Measurements from ENCODE around the gene TRIM2. TPM values are rescaled to one million over a fixed set of nuclear protein-coding genes. Genes with fewer than 3 reads are reported as not detected.
A peak's percentile ranks its signal among the peaks of the same experiment; 100 is the strongest.

TRIM2 gene
- total RNA-seq, 1 donor from 2014 or later: 28.7 TPM

GRCh38 chr4:153265306-153266047, 61.2 kb downstream of the TRIM2 start:
- DNase-seq (ENCODE audit: extremely low spot score in 2 of 2): no peak
- Histone ChIP-seq H3K4me3 (no peak overlapping the region), H3K9me3 (no peaks in the 10 kb centered on the region), H3K36me3 (no peaks in the 10 kb centered on the region), H3K4me1 (peaks cover 27% of the 10 kb centered on the region), H3K27ac (no peak overlapping the region), H3K27me3 (no peaks in the 10 kb centered on the region)
- intact Hi-C loops (cut with DNase I): no loop called here
- TF ChIP-seq POLR2AphosphoS5 (IDR thresholded peaks at IDR 0.05; ENCODE audit: insufficient read depth in 1 of 2, low read depth in 1 of 2): no peak
- TF ChIP-seq POLR2A (IDR thresholded peaks at IDR 0.05): no peak
- TF ChIP-seq CTCF (IDR thresholded peaks at IDR 0.05): no peak

- Histone ChIP-seq H3K36me3 (no peaks in the 10 kb centered on the region), H3K4me3 (no peak overlapping the region), H3K4me1 (peaks cover 19% of the 10 kb centered on the region), H3K27me3 (no peaks in the 10 kb centered on the region), H3K27ac (no peak overlapping the region), H3K9me3 (no peaks in the 10 kb centered on the region)
- no peak for DNase-seq (ENCODE audit: extremely low spot score in 2 of 2)
- intact Hi-C loops (cut with DNase I): no loop called here
- TF ChIP-seq CTCF (IDR thresholded peaks at IDR 0.05): no peak
- no peak for TF ChIP-seq POLR2AphosphoS5 (IDR thresholded peaks at IDR 0.05; ENCODE audit: insufficient read depth in 1 of 2, low read depth in 1 of 2)
- TF ChIP-seq POLR2A (IDR thresholded peaks at IDR 0.05): no peak
Observed at GRCh38 chr4:153266988-153267387, 62.7 kb downstream of the TRIM2 start.

- Histone ChIP-seq H3K27me3 (no peaks in the 10 kb centered on the region), H3K27ac (no peak overlapping the region), H3K4me1 (peaks cover 19% of the 10 kb centered on the region), H3K36me3 (no peaks in the 10 kb centered on the region), H3K9me3 (no peaks in the 10 kb centered on the region), H3K4me3 (peak overlapping the region in 1 of 2 donors; percentile 2)
- intact Hi-C loops (cut with DNase I): no loop called here
- DNase-seq (ENCODE audit: extremely low spot score in 2 of 2): no peak
- TF ChIP-seq CTCF (IDR thresholded peaks at IDR 0.05): no peak
- no peak for TF ChIP-seq POLR2A (IDR thresholded peaks at IDR 0.05)
- TF ChIP-seq POLR2AphosphoS5 (IDR thresholded peaks at IDR 0.05; ENCODE audit: insufficient read depth in 1 of 2, low read depth in 1 of 2): no peak
Observed at GRCh38 chr4:153267890-153268289, 63.6 kb downstream of the TRIM2 start.

GRCh38 chr4:153268295-153268694, 64.1 kb downstream of the TRIM2 start:
- peak overlapping the region in 1 of 2 donors; percentile 2 for H3K4me3 ChIP-seq
- H3K9me3 ChIP-seq: no peaks in the 10 kb centered on the region
- H3K4me1 ChIP-seq: peaks cover 19% of the 10 kb centered on the region
- intact Hi-C loops (cut with DNase I): no loop called here
- H3K27ac ChIP-seq: no peak overlapping the region
- DNase-seq (ENCODE audit: extremely low spot score in 2 of 2): no peak
- no peaks in the 10 kb centered on the region for H3K27me3 ChIP-seq
- TF ChIP-seq POLR2A (IDR thresholded peaks at IDR 0.05): no peak
- TF ChIP-seq POLR2AphosphoS5 (IDR thresholded peaks at IDR 0.05; ENCODE audit: insufficient read depth in 1 of 2, low read depth in 1 of 2): no peak
- TF ChIP-seq CTCF (IDR thresholded peaks at IDR 0.05): no peak
- H3K36me3 ChIP-seq: no peaks in the 10 kb centered on the region

- TF ChIP-seq CTCF (IDR thresholded peaks at IDR 0.05) (no peak), POLR2A (IDR thresholded peaks at IDR 0.05) (no peak), POLR2AphosphoS5 (IDR thresholded peaks at IDR 0.05; ENCODE audit: insufficient read depth in 1 of 2, low read depth in 1 of 2) (no peak)
- H3K27me3 ChIP-seq: no peaks in the 10 kb centered on the region
- intact Hi-C loops (cut with DNase I): no loop called here
- no peaks in the 10 kb centered on the region for H3K36me3 ChIP-seq
- no peak overlapping the region for H3K27ac ChIP-seq
- H3K9me3 ChIP-seq: no peaks in the 10 kb centered on the region
- peaks cover 19% of the 10 kb centered on the region for H3K4me1 ChIP-seq
- no peak overlapping the region for H3K4me3 ChIP-seq
- no peak for DNase-seq (ENCODE audit: extremely low spot score in 2 of 2)
Observed at GRCh38 chr4:153269218-153269990, 65.2 kb downstream of the TRIM2 start.

Data from vagina (tissue), 2 donors.